HCT116 (cell line): Measurements from ENCODE around the gene KRT17. TPM values are rescaled to one million over a fixed set of nuclear protein-coding genes. Genes with fewer than 3 reads are reported as not detected.

Source experiments
- ATAC-seq: fragments of 200-7000 bp; cut with Tn5 transposase; 2 replicates; pipeline ENCODE4 v1.9.1; 2020; ENCODE audit warnings: mild to moderate bottlenecking, moderate library complexity
- BruUV-seq: library from RNA; stranded (reverse); fragments of 400-500 nt; replicated peaks from 2 replicates; lab custom pipeline; 2021; lab: Mats Ljungman, UMichigan
- CTCF ChIA-PET: fragments of 300-600 bp; sonication (Branson Sonifier 250); formaldehyde crosslinking; loops from one replicate; lab custom pipeline; 2021; ENCODE audit warnings: antibody characterized with exemption; lab: Charles Lee
- POLR2A ChIA-PET: fragments of 300-600, 350-600 bp; sonication (Branson Sonifier 250); formaldehyde crosslinking; loops from one replicate; lab custom pipeline; 2021; ENCODE audit warnings: antibody characterized with exemption; lab: Charles Lee
- RAD21 ChIA-PET, 2 experiments: fragments of 300-600 bp; sonication (Branson Sonifier 250); formaldehyde crosslinking; loops; one replicate each; lab custom pipeline; 2023; ENCODE audit warnings: low total read pairs in 2 of 2; ENCODE audit not compliant: uncharacterized antibody in 2 of 2, unreplicated experiment in 2 of 2, low non-redundant PET in 1 of 2; lab: Charles Lee
- DNase-seq: peaks from one replicate; pipeline ENCODE4 v3.0.0-alpha.2; 2010; ENCODE audit warnings: low read depth, low spot score
- H2AFZ ChIP-seq: fragments of 200-600 bp; shearing (Covaris generic), sonication (generic); 2 replicates; pipeline ENCODE4 v1.6.1; 2017; ENCODE audit warnings: low read depth, mixed run types, mixed read lengths, antibody characterized with exemption, low read length; ENCODE audit not compliant: poor library complexity, severe bottlenecking
- H3K27ac ChIP-seq: 2 replicates; pipeline ENCODE4 v1.5.1; 2012; ENCODE audit warnings: low read depth, low read length
- H3K27me3 ChIP-seq: fragments of 200-600 bp; sonication (generic); 2 replicates; pipeline ENCODE4 v1.6.1; 2016; ENCODE audit warnings: mixed run types, low read length, mixed read lengths; ENCODE audit not compliant: insufficient read depth
- H3K36me3 ChIP-seq, 2 experiments: fragments of 200-500 bp in 1 of 2; fragments of 200-600 bp in 1 of 2; sonication (Bioruptor generic) in 1 of 2; sonication (generic) in 1 of 2; 2 replicates each; pipeline versions ENCODE4 v1.5.1 to v1.6.1; 2014 to 2016; ENCODE audit warnings: low read length in 2 of 2, inconsistent platforms in 1 of 2, mixed read lengths in 1 of 2, mixed run types in 1 of 2; ENCODE audit not compliant: insufficient read depth in 2 of 2, control insufficient read depth in 1 of 2
- H3K4me1 ChIP-seq, 2 experiments: fragments of 200-600 bp in 1 of 2; sonication (generic) in 1 of 2; 2 replicates each; pipeline versions ENCODE4 v1.5.1 to v1.6.1; 2012 to 2017; ENCODE audit warnings: low read length in 2 of 2, inconsistent platforms in 1 of 2, mild to moderate bottlenecking in 1 of 2, mixed read lengths in 1 of 2, mixed run types in 1 of 2, moderate library complexity in 1 of 2; ENCODE audit not compliant: insufficient read depth in 2 of 2, control insufficient read depth in 1 of 2
- H3K4me2 ChIP-seq: fragments of 200-600 bp; sonication (generic); 2 replicates; pipeline ENCODE4 v1.6.1; 2017; ENCODE audit warnings: mixed run types, low read length, mixed read lengths
- H3K4me3 ChIP-seq, 2 experiments: fragments of 200-600 bp in 1 of 2; sonication (generic) in 1 of 2; replicated peaks in 1 of 2; 2 replicates each; pipeline ENCODE4 v1.5.1; 2011 to 2016; ENCODE audit warnings: low read length in 2 of 2, control low read depth in 1 of 2, low read depth in 1 of 2, mild to moderate bottlenecking in 1 of 2, mixed read lengths in 1 of 2, mixed run types in 1 of 2
- H3K79me2 ChIP-seq: fragments of 200-600 bp; sonication (generic); 2 replicates; pipeline ENCODE4 v1.6.1; 2017; ENCODE audit warnings: mild to moderate bottlenecking, mixed run types, low read length, moderate library complexity, mixed read lengths; ENCODE audit not compliant: insufficient read depth
- H3K9ac ChIP-seq: fragments of 200-600 bp; sonication (generic); 2 replicates; pipeline ENCODE4 v1.6.1; 2016; ENCODE audit warnings: low read length, mixed read lengths
- H3K9me2 ChIP-seq: fragments of 200-600 bp; sonication (generic), shearing (Covaris generic); 2 replicates; pipeline ENCODE4 v1.6.1; 2017; ENCODE audit warnings: mixed run types, mild to moderate bottlenecking, moderate library complexity; ENCODE audit not compliant: insufficient read depth
- H3K9me3 ChIP-seq, 2 experiments: fragments of 200-500 bp in 1 of 2; fragments of 200-600 bp in 1 of 2; sonication (Bioruptor generic) in 1 of 2; sonication (generic) in 1 of 2; 2 replicates each; pipeline ENCODE4 v1.6.1; 2014 to 2017; ENCODE audit warnings: low read length in 2 of 2, mixed read lengths in 2 of 2, inconsistent platforms in 1 of 2, low read depth in 1 of 2, mild to moderate bottlenecking in 1 of 2, mixed run types in 1 of 2, moderate library complexity in 1 of 2; ENCODE audit not compliant: control insufficient read depth in 1 of 2, insufficient read depth in 1 of 2
- H4K20me1 ChIP-seq: fragments of 200-600 bp; sonication (generic), shearing (Covaris generic); 2 replicates; pipeline ENCODE4 v1.6.1; 2017; ENCODE audit warnings: mixed run types, mild to moderate bottlenecking, moderate library complexity; ENCODE audit not compliant: insufficient read depth
- CBX3 ChIP-seq: IDR thresholded peaks from 2 replicates; pipeline ENCODE4 v1.6.1; 2012; ENCODE audit warnings: low read depth
- ELF1 ChIP-seq: IDR thresholded peaks from 2 replicates; pipeline ENCODE4 v1.6.1; 2012; ENCODE audit warnings: low read depth, borderline replicate concordance
- POLR2A ChIP-seq: IDR thresholded peaks from 2 replicates; pipeline ENCODE4 v1.7.0; 2011; ENCODE audit warnings: borderline replicate concordance; ENCODE audit not compliant: insufficient read depth, insufficient read length; ENCODE audit errors: extremely low read depth
- SRF ChIP-seq: IDR thresholded peaks from 2 replicates; pipeline ENCODE4 v1.6.1; 2012; ENCODE audit warnings: low read depth
- YY1 ChIP-seq: IDR thresholded peaks from 2 replicates; pipeline ENCODE4 v1.6.1; 2011; ENCODE audit warnings: low read length, low read depth, moderate library complexity, mild to moderate bottlenecking; ENCODE audit not compliant: insufficient replicate concordance; ENCODE audit errors: extremely low read depth
- ZNF274 ChIP-seq: fragments of 200-500 bp; sonication (Bioruptor generic); IDR thresholded peaks from 2 replicates; pipeline ENCODE4 v1.6.1; 2014; ENCODE audit warnings: mild to moderate bottlenecking, low read depth, low read length, inconsistent platforms
- intact Hi-C: fragments of 100-400 bp; cut with micrococcal nuclease; formaldehyde crosslinking; loops from 2 replicates; pipeline ENCODE4 v1.10.0; 2022
- total RNA-seq: library from RNA; stranded (reverse); gene quantifications from one replicate; pipeline ENCODE4 v1.2.1, GENCODE V29; 2021; ENCODE audit not compliant: unreplicated experiment

The KRT17 gene
- total RNA-seq, 1 experiment from 2014 or later = not detected

DNA sequence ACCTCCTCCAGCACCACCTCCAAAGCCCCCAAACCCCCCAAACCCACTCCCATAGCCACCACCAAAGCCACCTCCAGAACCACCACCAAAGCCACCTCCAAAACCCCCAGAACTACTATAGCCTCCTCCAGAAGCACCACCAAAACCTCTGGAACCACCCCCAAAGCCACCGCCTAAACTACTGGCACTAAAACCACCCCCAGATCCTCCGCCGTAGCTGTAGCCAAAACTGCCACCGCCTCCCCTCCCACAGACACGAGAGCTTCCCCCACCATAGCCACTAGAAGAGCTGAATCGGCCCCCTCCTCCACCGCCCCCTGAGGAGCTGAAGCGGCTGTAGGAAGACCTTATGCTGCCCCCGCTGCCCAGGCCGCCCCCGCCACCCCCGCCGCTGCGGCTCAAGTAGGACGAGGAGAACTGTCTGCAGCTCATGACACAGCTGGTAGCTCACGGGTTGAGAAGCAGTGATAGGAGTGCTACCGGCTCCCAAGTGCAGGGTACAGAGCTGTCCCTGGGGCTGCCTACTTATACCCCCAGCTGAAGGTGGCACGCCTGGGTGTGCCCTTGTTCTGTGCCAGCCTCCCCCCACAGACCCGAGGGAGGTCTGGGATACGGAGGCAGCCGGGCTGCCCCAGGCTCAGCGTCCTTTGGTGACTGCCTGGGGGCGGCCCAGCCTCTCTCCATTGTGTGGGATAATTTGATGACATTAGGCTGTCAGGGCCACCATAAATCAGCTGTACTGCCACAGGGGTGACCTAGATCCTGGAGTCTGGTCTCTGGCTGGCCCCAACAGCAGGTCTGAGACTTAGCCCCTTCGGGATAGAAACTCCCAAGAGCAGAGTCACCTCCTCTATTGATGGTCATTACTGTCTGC, 52.6 kb downstream of the KRT17 start, which contains the start of gene KRT9:
KRT9 (minus strand) TSS at position 499 of the 874 bp plus-strand sequence; CDS start at position 432, 67 bp downstream.
- ChIA-PET RAD21 (interaction anchor here in 1 of 2 experiments (1.1 kb wide), 1 partner anchor 12 kb away, joined by 3 read pairs; no protein-coding TSS in a partner anchor), CTCF (interaction anchor here (1.0 to 1.5 kb wide), 2 partner anchors 7 to 22 kb away, joined by 3 to 4 read pairs; no protein-coding TSS in a partner anchor)
- H3K9me2 ChIP-seq = no peaks in the 10 kb centered on the region
- no peak for ATAC-seq
- H3K36me3 ChIP-seq = no peaks in the 10 kb centered on the region
- TF ChIP-seq ELF1 = no peak
- no peak for TF ChIP-seq YY1
- TF ChIP-seq ZNF274 = no peak
- no peak for TF ChIP-seq SRF
- TF ChIP-seq CBX3 = no peak
- TF ChIP-seq POLR2A = no peak
- TF ChIP-seq, all 23 proteins: peak for 0
- H3K79me2 ChIP-seq = no peaks in the 10 kb centered on the region
- H3K4me2 ChIP-seq = no peak within 1 kb of the TSS
- no peaks in the 10 kb centered on the region for H3K9me3 ChIP-seq
- no peak within 1 kb of the TSS for H3K27ac ChIP-seq
- H2AFZ ChIP-seq = no peak within 1 kb of the TSS
- H3K9ac ChIP-seq = no peak within 1 kb of the TSS
- POLR2A ChIA-PET = no interaction called here
- H3K4me3 ChIP-seq = no peak within 1 kb of the TSS
- no peaks in the 10 kb centered on the region for H4K20me1 ChIP-seq
- H3K27me3 ChIP-seq = no peaks in the 10 kb centered on the region
- intact Hi-C loops = no loop called here
- H3K4me1 ChIP-seq = peaks cover under 1 to 8% of the 10 kb centered on the region in 2 experiments; a peak in 3 of 4 replicates
- no TSS peak for BruUV-seq
- no peak for DNase-seq

Other genes starting within 250 kb of the KRT17 start
- not detected for gene KRT34, start 242.3 kb downstream of the KRT17 start, total RNA-seq
- not detected for gene KRT31, start 227.0 kb downstream of the KRT17 start, total RNA-seq
- not detected for gene KRT37, start 200.0 kb downstream of the KRT17 start, total RNA-seq
- gene KRT38, start 183.6 kb downstream of the KRT17 start, total RNA-seq = not detected
- gene KRT32, start 157.2 kb downstream of the KRT17 start, total RNA-seq = 0.42 TPM
- gene KRT35, start 143.4 kb downstream of the KRT17 start, total RNA-seq = not detected
- not detected for gene KRT36, start 134.7 kb downstream of the KRT17 start, total RNA-seq
- 3.7 TPM for gene KRT13, start 119.0 kb downstream of the KRT17 start, total RNA-seq
- 37.1 TPM for gene KRT15, start 105.7 kb downstream of the KRT17 start, total RNA-seq
- gene KRT19, start 96.3 kb downstream of the KRT17 start, total RNA-seq = 1,248 TPM
- gene KRT9, start 52.5 kb downstream of the KRT17 start, total RNA-seq = 0.15 TPM
- not detected for gene KRT14, start 37.7 kb downstream of the KRT17 start, total RNA-seq
- 0.61 TPM for gene KRT16, start 11.8 kb downstream of the KRT17 start, total RNA-seq
- gene EIF1, start 64.3 kb upstream of the KRT17 start, total RNA-seq = 1,082 TPM
- not detected for gene GAST, start 87.8 kb upstream of the KRT17 start, total RNA-seq
- 3.4 TPM for gene HAP1, start 110.1 kb upstream of the KRT17 start, total RNA-seq
- gene JUP, start 162.1 kb upstream of the KRT17 start, total RNA-seq = 224 TPM
- 23.4 TPM for gene P3H4, start 187.4 kb upstream of the KRT17 start, total RNA-seq
- gene FKBP10, start 188.4 kb upstream of the KRT17 start, total RNA-seq = 78.5 TPM
- gene NT5C3B, start 211.7 kb upstream of the KRT17 start, total RNA-seq = 110 TPM
- not detected for gene KLHL10, start 213.2 kb upstream of the KRT17 start, total RNA-seq
- gene KLHL11, start 240.8 kb upstream of the KRT17 start, total RNA-seq = 22.4 TPM